ENCODE data around the gene JAML. TPM values are rescaled to one million over a fixed set of nuclear protein-coding genes. Genes with fewer than 3 reads are reported as not detected.
A peak's percentile ranks its signal among the peaks of the same experiment; 100 is the strongest.

Gene JAML
- total and polyA plus RNA-seq, 11 donors = 0.90 to 18.4 (median 1.6) TPM

DNA sequence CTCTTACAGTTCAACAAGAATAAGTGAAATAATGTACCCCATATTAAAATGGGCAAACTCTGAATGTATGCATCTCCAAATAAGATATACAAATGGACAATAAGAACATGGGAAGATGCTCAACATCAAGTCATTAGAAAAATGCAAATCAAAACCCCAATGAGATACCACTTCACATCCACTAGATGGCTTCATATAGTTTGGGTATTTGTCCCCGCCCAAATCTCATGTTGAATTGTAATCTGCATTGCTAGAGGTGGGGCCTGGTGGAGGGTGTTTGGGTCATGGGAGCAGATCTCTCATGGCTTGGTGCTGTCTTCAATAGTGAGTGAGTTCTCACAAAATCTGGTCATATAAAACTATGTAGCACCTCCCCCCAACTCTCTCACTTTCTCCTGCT is 33.6 kb upstream of the JAML start:
- WGBS, 4 donors = 0 to 81% (median 0%) methylated on average over 1 of the region's 1 CpG

GRCh38 chr11:118252688-118253087 is 27.9 kb upstream of the JAML start:
- peaks cover 0 to 8% (median 0%) of the 10 kb centered on the region in 9 donors for H3K27me3 ChIP-seq
- 71 to 77% (median 75%) methylated on average over 3 of the region's 3 CpGs for WGBS, 4 donors
- peaks cover 0 to 11% (median 0%) of the 10 kb centered on the region in 9 donors for H3K36me3 ChIP-seq
- TF ChIP-seq, protein P1, sequence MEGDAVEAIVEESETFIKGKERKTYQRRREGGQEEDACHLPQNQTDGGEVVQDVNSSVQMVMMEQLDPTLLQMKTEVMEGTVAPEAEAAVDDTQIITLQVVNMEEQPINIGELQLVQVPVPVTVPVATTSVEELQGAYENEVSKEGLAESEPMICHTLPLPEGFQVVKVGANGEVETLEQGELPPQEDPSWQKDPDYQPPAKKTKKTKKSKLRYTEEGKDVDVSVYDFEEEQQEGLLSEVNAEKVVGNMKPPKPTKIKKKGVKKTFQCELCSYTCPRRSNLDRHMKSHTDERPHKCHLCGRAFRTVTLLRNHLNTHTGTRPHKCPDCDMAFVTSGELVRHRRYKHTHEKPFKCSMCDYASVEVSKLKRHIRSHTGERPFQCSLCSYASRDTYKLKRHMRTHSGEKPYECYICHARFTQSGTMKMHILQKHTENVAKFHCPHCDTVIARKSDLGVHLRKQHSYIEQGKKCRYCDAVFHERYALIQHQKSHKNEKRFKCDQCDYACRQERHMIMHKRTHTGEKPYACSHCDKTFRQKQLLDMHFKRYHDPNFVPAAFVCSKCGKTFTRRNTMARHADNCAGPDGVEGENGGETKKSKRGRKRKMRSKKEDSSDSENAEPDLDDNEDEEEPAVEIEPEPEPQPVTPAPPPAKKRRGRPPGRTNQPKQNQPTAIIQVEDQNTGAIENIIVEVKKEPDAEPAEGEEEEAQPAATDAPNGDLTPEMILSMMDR (IDR thresholded peaks at IDR 0.05) = no peak
- TF ChIP-seq POLR2A (IDR thresholded peaks at IDR 0.05) = no peak
- H3K9me3 ChIP-seq = no peaks in the 10 kb centered on the region
- H3K4me1 ChIP-seq = peaks cover 0 to 16% (median 0%) of the 10 kb centered on the region in 12 donors
- DNase-seq = no peak
- intact Hi-C loops (cut with DNase I) = loop anchor here in 2 of 10 donors (5.0 to 10.0 kb wide), 2 partner anchors 45 to 58 kb away; no protein-coding TSS in a partner anchor
- H3K4me3 ChIP-seq = peak overlapping the region in 10 of 12 donors; percentile 59 to 82 (median 71)
- no peak for ATAC-seq
- peak overlapping the region in 2 of 12 donors; percentile 66 to 90 for H3K27ac ChIP-seq

More for the DNA sequence above, 33.6 kb upstream of the JAML start:
- intact Hi-C loops (cut with DNase I) = loop anchor here in 1 of 10 donors (10.0 kb wide), 1 partner anchor 64 kb away; no protein-coding TSS in a partner anchor
- peaks cover 0 to 14% (median 0%) of the 10 kb centered on the region in 9 donors for H3K27me3 ChIP-seq
- no peak overlapping the region for H3K27ac ChIP-seq
- H3K4me1 ChIP-seq = peaks cover 0 to 11% (median 0%) of the 10 kb centered on the region in 12 donors
- ATAC-seq = no peak
- H3K36me3 ChIP-seq = peaks cover 0 to 14% (median 0%) of the 10 kb centered on the region in 9 donors
- H3K9me3 ChIP-seq = no peaks in the 10 kb centered on the region
- TF ChIP-seq, protein P1 (IDR thresholded peaks at IDR 0.05) = no peak
- TF ChIP-seq POLR2A (IDR thresholded peaks at IDR 0.05) = no peak
- no peak for DNase-seq
- no peak overlapping the region for H3K4me3 ChIP-seq

- intact Hi-C loops (cut with DNase I) = loop anchor here in 2 of 10 donors (5.0 to 10.0 kb wide), 2 partner anchors 45 to 57 kb away; no protein-coding TSS in a partner anchor
- peak within 1 kb of the TSS; percentile 3 to 90 (median 66) for H3K27ac ChIP-seq
- peak within 1 kb of the TSS; percentile 40 to 82 (median 70) for H3K4me3 ChIP-seq
- H3K9me3 ChIP-seq = no peaks in the 10 kb centered on the region
- peaks cover 0 to 8% (median 0%) of the 10 kb centered on the region in 9 donors for H3K27me3 ChIP-seq
- TF ChIP-seq POLR2A (IDR thresholded peaks at IDR 0.05) = no peak
- TF ChIP-seq, protein P1 (IDR thresholded peaks at IDR 0.05) = no peak
- WGBS, 4 donors = 4 to 8% (median 5%) methylated on average over 32 to 33 of the region's 33 CpGs
- peaks cover 0 to 20% (median 0%) of the 10 kb centered on the region in 12 donors for H3K4me1 ChIP-seq
- H3K36me3 ChIP-seq = peaks cover 0 to 11% (median 0%) of the 10 kb centered on the region in 9 donors
- ATAC-seq = peak; percentile 61 to 89 (median 86)
- DNase-seq = peak; percentile 71 to 84 (median 77)
These were observed 27.2 kb upstream of the JAML start, which contains the start of gene MPZL3 for GRCh38 chr11:118251858-118252652. Gene MPZL3 (minus strand): TSS chr11:118252365. CDS start chr11:118252294, 71 bp downstream.

GRCh38 chr11:118247041-118247440 is 22.2 kb upstream of the JAML start:
- ATAC-seq (no peak), DNase-seq (no peak)
- Histone ChIP-seq H3K4me3 (no peak overlapping the region), H3K27me3 (no peaks in the 10 kb centered on the region), H3K9me3 (no peaks in the 10 kb centered on the region), H3K27ac (peak overlapping the region in 1 of 12 donors; percentile 49), H3K4me1 (peaks cover 0 to 15% (median 0%) of the 10 kb centered on the region in 12 donors), H3K36me3 (no peaks in the 10 kb centered on the region)
- intact Hi-C loops (cut with DNase I) = no loop called here
- 56 to 61% (median 60%) methylated on average over 1 of the region's 1 CpG for WGBS, 4 donors
- TF ChIP-seq, protein P1 (IDR thresholded peaks at IDR 0.05) = no peak
- TF ChIP-seq POLR2A (IDR thresholded peaks at IDR 0.05) = no peak

All from heart left ventricle (tissue), 16 donors.